ENCODE measurements around the gene TRIM60. TPM values are rescaled to one million over a fixed set of nuclear protein-coding genes. Genes with fewer than 3 reads are reported as not detected.
"Not testable (repeated sequence)": the region's sequence is repeated elsewhere in the genome, so short reads cannot be mapped to it uniquely, and the experiment has no call there.

The TRIM60 gene
- total and polyA plus RNA-seq, 2 donors (not counting 3 experiments of a cell fraction or from before 2014, with no cell fraction given), result not detected

GRCh38 chr4:165060938-165061337 lies 29.1 kb downstream of the TRIM60 start:
- no peaks in the 10 kb centered on the region for H3K27me3 ChIP-seq (ENCODE audit: control insufficient read depth in 2 of 2, insufficient read depth in 2 of 2, low read length in 2 of 2)
- no peaks in the 10 kb centered on the region for H3K9me3 ChIP-seq (replicated peaks; ENCODE audit: control insufficient read depth, insufficient read depth, low read length)
- FAIRE-seq (no peak), DNase-seq (ENCODE audit: low read depth, low spot score) (no peak)
- H3K27ac ChIP-seq (ENCODE audit: insufficient read depth, low read depth, low read length), result no peak overlapping the region
- no peak overlapping the region for H3K4me3 ChIP-seq (replicated peaks in 1 of 3; ENCODE audit: insufficient read depth in 1 of 3, low read depth in 1 of 3, low read length in 3 of 3)
- H2AFZ ChIP-seq (ENCODE audit: low read depth, low read length), result no peak overlapping the region
- BruUV-seq (replicated peaks), result no TSS peak
- H4K20me1 ChIP-seq (replicated peaks; ENCODE audit: control insufficient read depth, extremely low read depth, insufficient read depth, low read length), result no peaks in the 10 kb centered on the region
- no peaks in the 10 kb centered on the region for H3K36me3 ChIP-seq (ENCODE audit: control insufficient read depth in 2 of 2, extremely low read depth in 1 of 2, insufficient read depth in 2 of 2, low read length in 2 of 2)
- TF ChIP-seq POLR2AphosphoS5 (IDR thresholded peaks at IDR 0.05; ENCODE audit: insufficient read depth, low read depth, low read length) (no peak), FOS (IDR thresholded peaks at IDR 0.05; ENCODE audit: borderline replicate concordance, insufficient read depth, low read length) (no peak)
- H3K79me2 ChIP-seq (ENCODE audit: control insufficient read depth, insufficient read depth, low read length), result no peaks in the 10 kb centered on the region
- intact Hi-C loops (cut with micrococcal nuclease), result no loop called here
- no peaks in the 10 kb centered on the region for H3K4me1 ChIP-seq (ENCODE audit: control insufficient read depth, extremely low read depth, insufficient read depth, low read length)
- H3K4me2 ChIP-seq (ENCODE audit: insufficient read depth, low read length), result no peak overlapping the region
- dilution Hi-C loops (cut with MboI; ENCODE audit: extremely low pct_ligation_motif_present, low sequenced_read_pairs), result no loop called here
- ChIA-PET CTCF (interaction anchor here (1.4 kb wide), 1 partner anchor 1507 kb away, joined by 3 read pairs; no protein-coding TSS in a partner anchor), POLR2A (no interaction called here)
- H3K9me1 ChIP-seq (replicated peaks; ENCODE audit: control insufficient read depth, extremely low read depth, insufficient read depth, low read length), result no peaks in the 10 kb centered on the region
- no peak overlapping the region for H3K9ac ChIP-seq (replicated peaks; ENCODE audit: extremely low read depth, insufficient read depth, low read length)

DNA sequence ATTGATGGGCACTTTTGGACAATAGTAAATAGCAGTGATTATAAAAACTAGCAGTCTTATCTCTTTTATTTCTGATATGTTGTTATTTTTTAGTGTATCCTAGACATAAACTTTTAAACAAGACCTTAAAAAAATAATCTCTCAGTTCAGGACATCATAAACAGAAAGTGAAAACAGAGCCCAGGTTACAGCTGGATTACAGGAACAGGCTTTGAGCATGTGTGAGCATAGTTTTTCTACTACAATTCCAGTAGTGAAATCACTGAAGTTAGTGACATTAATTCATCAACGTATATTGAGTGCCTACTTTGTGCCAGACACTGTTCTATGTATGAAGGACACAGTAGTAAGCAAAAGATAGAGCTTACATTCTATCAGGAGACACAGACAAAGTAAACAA lies 38.8 kb downstream of the TRIM60 start:
- Histone ChIP-seq H3K9me3 (replicated peaks; ENCODE audit: control insufficient read depth, insufficient read depth, low read length) (no peaks in the 10 kb centered on the region), H3K9ac (replicated peaks; ENCODE audit: extremely low read depth, insufficient read depth, low read length) (no peak overlapping the region), H3K27ac (ENCODE audit: insufficient read depth, low read depth, low read length) (no peak overlapping the region), H3K27me3 (ENCODE audit: control insufficient read depth in 2 of 2, insufficient read depth in 2 of 2, low read length in 2 of 2) (no peaks in the 10 kb centered on the region), H4K20me1 (replicated peaks; ENCODE audit: control insufficient read depth, extremely low read depth, insufficient read depth, low read length) (no peaks in the 10 kb centered on the region), H3K4me1 (ENCODE audit: control insufficient read depth, extremely low read depth, insufficient read depth, low read length) (no peaks in the 10 kb centered on the region), H3K36me3 (ENCODE audit: control insufficient read depth in 2 of 2, extremely low read depth in 1 of 2, insufficient read depth in 2 of 2, low read length in 2 of 2) (no peaks in the 10 kb centered on the region), H2AFZ (ENCODE audit: low read depth, low read length) (no peak overlapping the region), H3K9me1 (replicated peaks; ENCODE audit: control insufficient read depth, extremely low read depth, insufficient read depth, low read length) (no peaks in the 10 kb centered on the region), H3K79me2 (ENCODE audit: control insufficient read depth, insufficient read depth, low read length) (no peaks in the 10 kb centered on the region), H3K4me2 (ENCODE audit: insufficient read depth, low read length) (no peak overlapping the region), H3K4me3 (replicated peaks in 1 of 3; ENCODE audit: insufficient read depth in 1 of 3, low read depth in 1 of 3, low read length in 3 of 3) (no peak overlapping the region)
- dilution Hi-C loops (cut with MboI; ENCODE audit: extremely low pct_ligation_motif_present, low sequenced_read_pairs) (no loop called here), intact Hi-C loops (cut with micrococcal nuclease) (no loop called here)
- POLR2A ChIA-PET, result interaction anchor here (0.7 kb wide), 1 partner anchor 402 kb away, joined by 3 read pairs; no protein-coding TSS in a partner anchor
- TF ChIP-seq, protein P1, sequence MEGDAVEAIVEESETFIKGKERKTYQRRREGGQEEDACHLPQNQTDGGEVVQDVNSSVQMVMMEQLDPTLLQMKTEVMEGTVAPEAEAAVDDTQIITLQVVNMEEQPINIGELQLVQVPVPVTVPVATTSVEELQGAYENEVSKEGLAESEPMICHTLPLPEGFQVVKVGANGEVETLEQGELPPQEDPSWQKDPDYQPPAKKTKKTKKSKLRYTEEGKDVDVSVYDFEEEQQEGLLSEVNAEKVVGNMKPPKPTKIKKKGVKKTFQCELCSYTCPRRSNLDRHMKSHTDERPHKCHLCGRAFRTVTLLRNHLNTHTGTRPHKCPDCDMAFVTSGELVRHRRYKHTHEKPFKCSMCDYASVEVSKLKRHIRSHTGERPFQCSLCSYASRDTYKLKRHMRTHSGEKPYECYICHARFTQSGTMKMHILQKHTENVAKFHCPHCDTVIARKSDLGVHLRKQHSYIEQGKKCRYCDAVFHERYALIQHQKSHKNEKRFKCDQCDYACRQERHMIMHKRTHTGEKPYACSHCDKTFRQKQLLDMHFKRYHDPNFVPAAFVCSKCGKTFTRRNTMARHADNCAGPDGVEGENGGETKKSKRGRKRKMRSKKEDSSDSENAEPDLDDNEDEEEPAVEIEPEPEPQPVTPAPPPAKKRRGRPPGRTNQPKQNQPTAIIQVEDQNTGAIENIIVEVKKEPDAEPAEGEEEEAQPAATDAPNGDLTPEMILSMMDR (IDR thresholded peaks at IDR 0.05; ENCODE audit: extremely low read depth in 1 of 2, insufficient read depth in 1 of 2, low read depth in 1 of 2, low read length in 2 of 2), result no peak
- no peak for FAIRE-seq
- no peak for DNase-seq (ENCODE audit: low read depth, low spot score)
- CTCF ChIA-PET, result no interaction called here
- no TSS peak for BruUV-seq (replicated peaks)

GRCh38 chr4:165073346-165073745 lies 41.5 kb downstream of the TRIM60 start:
- H3K36me3 ChIP-seq (ENCODE audit: control insufficient read depth in 2 of 2, extremely low read depth in 1 of 2, insufficient read depth in 2 of 2, low read length in 2 of 2); BruUV-seq (replicated peaks); POLR2A ChIA-PET; H3K9me3 ChIP-seq (replicated peaks; ENCODE audit: control insufficient read depth, insufficient read depth, low read length); FAIRE-seq; H3K9ac ChIP-seq (replicated peaks; ENCODE audit: extremely low read depth, insufficient read depth, low read length); dilution Hi-C loops (cut with MboI; ENCODE audit: extremely low pct_ligation_motif_present, low sequenced_read_pairs); H3K4me3 ChIP-seq (replicated peaks in 1 of 3; ENCODE audit: insufficient read depth in 1 of 3, low read depth in 1 of 3, low read length in 3 of 3); H2AFZ ChIP-seq (ENCODE audit: low read depth, low read length); H4K20me1 ChIP-seq (replicated peaks; ENCODE audit: control insufficient read depth, extremely low read depth, insufficient read depth, low read length); H3K9me1 ChIP-seq (replicated peaks; ENCODE audit: control insufficient read depth, extremely low read depth, insufficient read depth, low read length); H3K79me2 ChIP-seq (ENCODE audit: control insufficient read depth, insufficient read depth, low read length); H3K4me1 ChIP-seq (ENCODE audit: control insufficient read depth, extremely low read depth, insufficient read depth, low read length); intact Hi-C loops (cut with micrococcal nuclease); H3K4me2 ChIP-seq (ENCODE audit: insufficient read depth, low read length); H3K27me3 ChIP-seq (ENCODE audit: control insufficient read depth in 2 of 2, insufficient read depth in 2 of 2, low read length in 2 of 2); H3K27ac ChIP-seq (ENCODE audit: insufficient read depth, low read depth, low read length); DNase-seq (ENCODE audit: low read depth, low spot score): not testable (repeated sequence)
- CTCF ChIA-PET, result interaction anchor here (1.1 kb wide), 1 partner anchor 11 kb away, joined by 4 read pairs; no protein-coding TSS in a partner anchor

All from endothelial cell of umbilical vein (primary cell).